SKM-1 (cell line): Measurements from ENCODE around the gene POLR3A.
A peak's percentile ranks its signal among the peaks of the same experiment; 100 is the strongest.
"Not testable (repeated sequence)": the region's sequence is repeated elsewhere in the genome, so short reads cannot be mapped to it uniquely, and the experiment has no call there.

Experiments
- DNase-seq: peaks from one replicate; lab custom pipeline; 2025; ENCODE audit not compliant: unreplicated experiment; lab: John Stamatoyannopoulos, UW

POLR3A gene

GRCh38 chr10:78029269-78030226, at the start of gene POLR3A:
TSS of gene POLR3A (minus strand) at chr10:78029515. CDS start at chr10:78029407, 108 bp downstream.
- peak; percentile 80 for DNase-seq

GRCh38 chr10:78078539-78079330, 49.4 kb upstream of the POLR3A start:
- no peak for DNase-seq

- DNase-seq, result not testable (repeated sequence)
Observed at GRCh38 chr10:78075806-78076205, 46.5 kb upstream of the POLR3A start.

- no peak for DNase-seq
Observed at GRCh38 chr10:78072504-78072903, 43.2 kb upstream of the POLR3A start.

- DNase-seq, result no peak
Observed at GRCh38 chr10:78071857-78072179, 42.5 kb upstream of the POLR3A start.

GRCh38 chr10:78071140-78071856, 42.0 kb upstream of the POLR3A start:
- DNase-seq, result no peak

- no peak for DNase-seq
Observed at GRCh38 chr10:78070726-78071125, 41.4 kb upstream of the POLR3A start.

GRCh38 chr10:78070064-78070463, 40.7 kb upstream of the POLR3A start:
- DNase-seq, result not testable (repeated sequence)

GRCh38 chr10:78069151-78069550, 39.8 kb upstream of the POLR3A start:
- no peak for DNase-seq

GRCh38 chr10:78066728-78067430, 37.6 kb upstream of the POLR3A start:
- DNase-seq, result no peak

GRCh38 chr10:78066012-78066411, 36.7 kb upstream of the POLR3A start:
- no peak for DNase-seq

GRCh38 chr10:78065611-78066010, 36.3 kb upstream of the POLR3A start:
- no peak for DNase-seq

GRCh38 chr10:78064919-78065318, 35.6 kb upstream of the POLR3A start:
- DNase-seq, result not testable (repeated sequence)

- no peak for DNase-seq
Observed at GRCh38 chr10:78063236-78063635, 33.9 kb upstream of the POLR3A start.

- DNase-seq, result no peak
Observed at GRCh38 chr10:78062296-78062695, 33.0 kb upstream of the POLR3A start.

GRCh38 chr10:78059906-78060702, 30.8 kb upstream of the POLR3A start:
- no peak for DNase-seq

- DNase-seq, result no peak
Observed at GRCh38 chr10:78058562-78058961, 29.2 kb upstream of the POLR3A start.

GRCh38 chr10:78053211-78053868, 24.0 kb upstream of the POLR3A start:
- DNase-seq, result no peak

GRCh38 chr10:78049851-78050250, 20.5 kb upstream of the POLR3A start:
- no peak for DNase-seq
